ENCODE data around the gene GIMAP1. TPM values are rescaled to one million over a fixed set of nuclear protein-coding genes. Genes with fewer than 3 reads are reported as not detected.

Gene GIMAP1
- total and polyA plus RNA-seq, 2 of the 8 experiments (the other 6 are each of a cell fraction or from before 2014, with no cell fraction given) = not detected

DNA sequence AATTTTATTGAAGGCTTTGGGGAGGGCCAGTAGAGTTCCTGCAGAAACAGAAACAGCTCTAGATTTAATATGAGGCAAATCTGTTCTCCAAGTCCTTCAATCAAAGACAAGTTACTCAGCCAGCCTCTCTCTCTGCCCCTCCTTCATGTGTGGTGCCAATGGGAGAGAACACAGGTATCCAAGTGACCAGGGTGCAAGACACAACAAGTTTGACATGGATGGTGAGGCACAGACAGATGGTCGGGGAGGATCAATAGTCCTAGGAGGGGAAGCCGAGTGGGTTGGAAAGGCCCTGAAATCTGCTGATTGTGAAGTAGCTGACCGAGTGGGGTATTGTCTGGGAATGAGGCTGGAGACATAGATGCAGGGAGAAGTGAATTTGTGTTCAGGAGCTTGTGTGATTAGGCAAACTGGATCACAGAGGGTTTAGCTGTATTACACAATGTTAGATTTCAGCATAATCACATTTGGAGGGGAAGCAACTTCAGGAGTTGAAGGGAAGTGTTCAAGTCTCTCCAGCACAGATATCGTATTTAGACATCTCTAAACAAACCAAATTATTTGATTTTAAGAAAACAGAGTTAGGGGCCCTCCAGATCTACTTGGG lies 1.5 kb downstream of the GIMAP1 start (continued):
- TF ChIP-seq, protein P1, sequence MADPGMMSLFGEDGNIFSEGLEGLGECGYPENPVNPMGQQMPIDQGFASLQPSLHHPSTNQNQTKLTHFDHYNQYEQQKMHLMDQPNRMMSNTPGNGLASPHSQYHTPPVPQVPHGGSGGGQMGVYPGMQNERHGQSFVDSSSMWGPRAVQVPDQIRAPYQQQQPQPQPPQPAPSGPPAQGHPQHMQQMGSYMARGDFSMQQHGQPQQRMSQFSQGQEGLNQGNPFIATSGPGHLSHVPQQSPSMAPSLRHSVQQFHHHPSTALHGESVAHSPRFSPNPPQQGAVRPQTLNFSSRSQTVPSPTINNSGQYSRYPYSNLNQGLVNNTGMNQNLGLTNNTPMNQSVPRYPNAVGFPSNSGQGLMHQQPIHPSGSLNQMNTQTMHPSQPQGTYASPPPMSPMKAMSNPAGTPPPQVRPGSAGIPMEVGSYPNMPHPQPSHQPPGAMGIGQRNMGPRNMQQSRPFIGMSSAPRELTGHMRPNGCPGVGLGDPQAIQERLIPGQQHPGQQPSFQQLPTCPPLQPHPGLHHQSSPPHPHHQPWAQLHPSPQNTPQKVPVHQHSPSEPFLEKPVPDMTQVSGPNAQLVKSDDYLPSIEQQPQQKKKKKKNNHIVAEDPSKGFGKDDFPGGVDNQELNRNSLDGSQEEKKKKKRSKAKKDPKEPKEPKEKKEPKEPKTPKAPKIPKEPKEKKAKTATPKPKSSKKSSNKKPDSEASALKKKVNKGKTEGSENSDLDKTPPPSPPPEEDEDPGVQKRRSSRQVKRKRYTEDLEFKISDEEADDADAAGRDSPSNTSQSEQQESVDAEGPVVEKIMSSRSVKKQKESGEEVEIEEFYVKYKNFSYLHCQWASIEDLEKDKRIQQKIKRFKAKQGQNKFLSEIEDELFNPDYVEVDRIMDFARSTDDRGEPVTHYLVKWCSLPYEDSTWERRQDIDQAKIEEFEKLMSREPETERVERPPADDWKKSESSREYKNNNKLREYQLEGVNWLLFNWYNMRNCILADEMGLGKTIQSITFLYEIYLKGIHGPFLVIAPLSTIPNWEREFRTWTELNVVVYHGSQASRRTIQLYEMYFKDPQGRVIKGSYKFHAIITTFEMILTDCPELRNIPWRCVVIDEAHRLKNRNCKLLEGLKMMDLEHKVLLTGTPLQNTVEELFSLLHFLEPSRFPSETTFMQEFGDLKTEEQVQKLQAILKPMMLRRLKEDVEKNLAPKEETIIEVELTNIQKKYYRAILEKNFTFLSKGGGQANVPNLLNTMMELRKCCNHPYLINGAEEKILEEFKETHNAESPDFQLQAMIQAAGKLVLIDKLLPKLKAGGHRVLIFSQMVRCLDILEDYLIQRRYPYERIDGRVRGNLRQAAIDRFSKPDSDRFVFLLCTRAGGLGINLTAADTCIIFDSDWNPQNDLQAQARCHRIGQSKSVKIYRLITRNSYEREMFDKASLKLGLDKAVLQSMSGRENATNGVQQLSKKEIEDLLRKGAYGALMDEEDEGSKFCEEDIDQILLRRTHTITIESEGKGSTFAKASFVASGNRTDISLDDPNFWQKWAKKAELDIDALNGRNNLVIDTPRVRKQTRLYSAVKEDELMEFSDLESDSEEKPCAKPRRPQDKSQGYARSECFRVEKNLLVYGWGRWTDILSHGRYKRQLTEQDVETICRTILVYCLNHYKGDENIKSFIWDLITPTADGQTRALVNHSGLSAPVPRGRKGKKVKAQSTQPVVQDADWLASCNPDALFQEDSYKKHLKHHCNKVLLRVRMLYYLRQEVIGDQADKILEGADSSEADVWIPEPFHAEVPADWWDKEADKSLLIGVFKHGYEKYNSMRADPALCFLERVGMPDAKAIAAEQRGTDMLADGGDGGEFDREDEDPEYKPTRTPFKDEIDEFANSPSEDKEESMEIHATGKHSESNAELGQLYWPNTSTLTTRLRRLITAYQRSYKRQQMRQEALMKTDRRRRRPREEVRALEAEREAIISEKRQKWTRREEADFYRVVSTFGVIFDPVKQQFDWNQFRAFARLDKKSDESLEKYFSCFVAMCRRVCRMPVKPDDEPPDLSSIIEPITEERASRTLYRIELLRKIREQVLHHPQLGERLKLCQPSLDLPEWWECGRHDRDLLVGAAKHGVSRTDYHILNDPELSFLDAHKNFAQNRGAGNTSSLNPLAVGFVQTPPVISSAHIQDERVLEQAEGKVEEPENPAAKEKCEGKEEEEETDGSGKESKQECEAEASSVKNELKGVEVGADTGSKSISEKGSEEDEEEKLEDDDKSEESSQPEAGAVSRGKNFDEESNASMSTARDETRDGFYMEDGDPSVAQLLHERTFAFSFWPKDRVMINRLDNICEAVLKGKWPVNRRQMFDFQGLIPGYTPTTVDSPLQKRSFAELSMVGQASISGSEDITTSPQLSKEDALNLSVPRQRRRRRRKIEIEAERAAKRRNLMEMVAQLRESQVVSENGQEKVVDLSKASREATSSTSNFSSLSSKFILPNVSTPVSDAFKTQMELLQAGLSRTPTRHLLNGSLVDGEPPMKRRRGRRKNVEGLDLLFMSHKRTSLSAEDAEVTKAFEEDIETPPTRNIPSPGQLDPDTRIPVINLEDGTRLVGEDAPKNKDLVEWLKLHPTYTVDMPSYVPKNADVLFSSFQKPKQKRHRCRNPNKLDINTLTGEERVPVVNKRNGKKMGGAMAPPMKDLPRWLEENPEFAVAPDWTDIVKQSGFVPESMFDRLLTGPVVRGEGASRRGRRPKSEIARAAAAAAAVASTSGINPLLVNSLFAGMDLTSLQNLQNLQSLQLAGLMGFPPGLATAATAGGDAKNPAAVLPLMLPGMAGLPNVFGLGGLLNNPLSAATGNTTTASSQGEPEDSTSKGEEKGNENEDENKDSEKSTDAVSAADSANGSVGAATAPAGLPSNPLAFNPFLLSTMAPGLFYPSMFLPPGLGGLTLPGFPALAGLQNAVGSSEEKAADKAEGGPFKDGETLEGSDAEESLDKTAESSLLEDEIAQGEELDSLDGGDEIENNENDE (IDR thresholded peaks at IDR 0.05; ENCODE audit: insufficient replicate concordance, low read length) = no peak
- TF ChIP-seq TAF1 (IDR thresholded peaks at IDR 0.05; ENCODE audit: low read depth, low read length) (no peak), BCL11A (IDR thresholded peaks at IDR 0.05; ENCODE audit: low read depth in 2 of 2, low read length in 2 of 2) (no peak)

Data from H1 (cell line).